Peyer's patch (tissue), 4 donors: Measurements from ENCODE around the gene UQCRQ. TPM values are rescaled to one million over a fixed set of nuclear protein-coding genes. Genes with fewer than 3 reads are reported as not detected.

ENCODE experiments used
- DNase-seq, 3 donors: peaks; one replicate each; pipeline ENCODE4 v3.0.0-alpha.2; 2017 to 2019
- H3K27ac ChIP-seq, 4 donors: fragments of 200-600 bp; sonication (generic); one replicate each; pipeline ENCODE4 v1.5.1; 2016 to 2019
- H3K27me3 ChIP-seq, 2 donors: fragments of 200-600 bp; sonication (generic); one replicate each; pipeline ENCODE4 v1.5.1; 2019
- H3K36me3 ChIP-seq, 3 donors: fragments of 200-600 bp; sonication (generic); one replicate each; pipeline ENCODE4 v1.5.1; 2016 to 2019
- H3K4me1 ChIP-seq, 4 donors: fragments of 200-600 bp; sonication (generic); one replicate each; pipeline ENCODE4 v1.5.1; 2016 to 2019
- H3K4me3 ChIP-seq, 4 donors: fragments of 200-600 bp; sonication (generic); 1 replicate in 3 of 4; 2 replicates in 1 of 4; pipeline ENCODE4 v1.5.1; 2016 to 2019; ENCODE audit warnings: mild to moderate bottlenecking in 1 of 4
- H3K9me3 ChIP-seq, 4 donors: fragments of 200-600 bp; sonication (generic); one replicate each; pipeline ENCODE4 v1.5.1; 2016 to 2019; ENCODE audit warnings: mild to moderate bottlenecking in 1 of 4
- CTCF ChIP-seq, 6 experiments: fragments of 450-650 bp in 4 of 6; fragments of 200-600 bp in 2 of 6; sonication (generic) in 1 of 6; IDR thresholded peaks; one replicate each; pipeline ENCODE4 v1.5.1; 2017 to 2019; ENCODE audit warnings: antibody characterized with exemption in 6 of 6, mild to moderate bottlenecking in 3 of 6, moderate library complexity in 1 of 6
- POLR2A ChIP-seq, 2 donors: fragments of 450-650 bp; IDR thresholded peaks; one replicate each; pipeline ENCODE4 v1.5.1; 2017; ENCODE audit warnings: antibody characterized with exemption in 2 of 2, mild to moderate bottlenecking in 2 of 2, moderate library complexity in 2 of 2
- total RNA-seq, 4 donors: library from RNA; depleted of rRNA; stranded (reverse); fragments of >200 nt; gene quantifications; one replicate each; pipeline ENCODE4 v1.1.0, GENCODE V29; 2016

Gene UQCRQ
- total RNA-seq, 4 donors from 2014 or later, result 71.8 to 366 (median 196) TPM

GRCh38 chr5:132825834-132826391, 40.5 kb upstream of the UQCRQ start:
- Histone ChIP-seq H3K36me3 (peaks cover 0 to 22% (median 0%) of the 10 kb centered on the region in 3 donors), H3K4me1 (peaks cover 0 to 16% (median 3%) of the 10 kb centered on the region in 4 donors), H3K27ac (peak overlapping the region in 2 of 4 donors; percentile 7 to 15), H3K9me3 (no peaks in the 10 kb centered on the region), H3K27me3 (no peaks in the 10 kb centered on the region), H3K4me3 (peak overlapping the region; percentile 17 to 44 (median 30))
- TF ChIP-seq CTCF (IDR thresholded peaks at IDR 0.05) (no peak), POLR2A (IDR thresholded peaks at IDR 0.05) (no peak)
- no peak for DNase-seq

GRCh38 chr5:132826424-132827082, 39.9 kb upstream of the UQCRQ start:
- no peaks in the 10 kb centered on the region for H3K9me3 ChIP-seq
- no peaks in the 10 kb centered on the region for H3K27me3 ChIP-seq
- H3K4me3 ChIP-seq, result peak overlapping the region in 1 of 4 donors; percentile 35
- H3K27ac ChIP-seq, result peak overlapping the region in 1 of 4 donors; percentile 7
- peaks cover 0 to 22% (median 0%) of the 10 kb centered on the region in 3 donors for H3K36me3 ChIP-seq
- TF ChIP-seq CTCF (IDR thresholded peaks at IDR 0.05), result no peak
- TF ChIP-seq POLR2A (IDR thresholded peaks at IDR 0.05), result no peak
- peaks cover 0 to 20% (median 3%) of the 10 kb centered on the region in 4 donors for H3K4me1 ChIP-seq
- no peak for DNase-seq

GRCh38 chr5:132827943-132828673, 38.3 kb upstream of the UQCRQ start:
- Histone ChIP-seq H3K36me3 (peaks cover 0 to 17% (median 0%) of the 10 kb centered on the region in 3 donors), H3K9me3 (no peaks in the 10 kb centered on the region), H3K4me3 (no peak overlapping the region), H3K27ac (no peak overlapping the region), H3K4me1 (peaks cover 0 to 20% (median 3%) of the 10 kb centered on the region in 4 donors), H3K27me3 (no peaks in the 10 kb centered on the region)
- DNase-seq, result no peak
- TF ChIP-seq POLR2A (IDR thresholded peaks at IDR 0.05), result no peak
- no peak for TF ChIP-seq CTCF (IDR thresholded peaks at IDR 0.05)

GRCh38 chr5:132828846-132829494, 37.5 kb upstream of the UQCRQ start:
- Histone ChIP-seq H3K36me3 (peaks cover 0 to 15% (median 0%) of the 10 kb centered on the region in 3 donors), H3K27ac (peak overlapping the region in 3 of 4 donors; percentile 80 to 93 (median 92)), H3K9me3 (no peaks in the 10 kb centered on the region), H3K4me3 (peak overlapping the region in 3 of 4 donors; percentile 55 to 84 (median 65)), H3K4me1 (peaks cover 0 to 20% (median 3%) of the 10 kb centered on the region in 4 donors), H3K27me3 (no peaks in the 10 kb centered on the region)
- TF ChIP-seq CTCF (IDR thresholded peaks at IDR 0.05) (no peak), POLR2A (IDR thresholded peaks at IDR 0.05) (no peak)
- DNase-seq, result no peak

GRCh38 chr5:132829742-132830435, 36.6 kb upstream of the UQCRQ start:
- peak; percentile 59 to 92 (median 92) for DNase-seq
- peak overlapping the region; percentile 55 to 84 (median 74) for H3K4me3 ChIP-seq
- peak overlapping the region; percentile 73 to 93 (median 86) for H3K27ac ChIP-seq
- TF ChIP-seq POLR2A (IDR thresholded peaks at IDR 0.05) (peak; percentile 20 to 41), CTCF (IDR thresholded peaks at IDR 0.05) (peak; percentile 43 to 96 (median 88))
- H3K36me3 ChIP-seq, result peaks cover 0 to 7% (median 0%) of the 10 kb centered on the region in 3 donors
- no peaks in the 10 kb centered on the region for H3K27me3 ChIP-seq
- H3K4me1 ChIP-seq, result peaks cover 0 to 20% (median 3%) of the 10 kb centered on the region in 4 donors
- H3K9me3 ChIP-seq, result no peaks in the 10 kb centered on the region
